ENCODE results near the gene HAO1.

DNA sequence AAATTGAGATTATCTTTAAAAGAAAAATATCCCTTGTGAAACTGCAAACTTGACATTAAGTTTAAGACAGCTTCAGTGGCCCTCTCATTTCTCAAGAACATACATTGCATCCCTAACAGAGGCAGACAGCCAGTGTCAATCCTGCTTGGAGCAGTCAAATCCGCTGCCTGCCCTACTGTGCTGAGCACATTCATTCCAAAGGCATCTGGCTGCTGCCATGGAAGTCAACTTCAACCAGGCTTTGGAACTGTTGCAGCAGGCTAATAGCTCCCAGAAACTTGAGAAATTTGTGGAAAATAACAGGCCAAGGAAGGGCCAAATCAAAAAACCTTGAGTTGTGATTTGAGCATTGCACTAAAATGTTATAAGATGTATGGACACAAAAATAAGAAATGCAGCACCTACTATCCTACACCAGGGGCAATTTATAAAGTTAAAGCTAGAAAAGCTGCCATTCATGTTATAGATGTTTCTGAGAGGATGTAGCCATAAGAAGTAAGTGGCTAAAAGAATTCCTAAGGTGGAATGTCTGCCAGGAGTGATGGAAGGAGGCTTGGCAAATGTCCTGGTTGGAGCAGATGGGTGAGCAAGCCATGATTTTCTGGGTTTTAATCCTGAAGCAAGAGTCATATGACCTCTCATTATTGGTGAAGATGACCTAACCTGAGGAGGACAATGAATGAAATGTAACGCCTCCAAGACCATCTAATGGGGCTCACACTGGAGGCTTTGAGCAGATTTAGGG, 31.4 kb upstream of the HAO1 start:
- TF ChIP-seq POLR2AphosphoS5 (IDR thresholded peaks at IDR 0.05; ENCODE audit: low read depth, low read length) (no peak), POLR2A (IDR thresholded peaks at IDR 0.05; ENCODE audit: low read depth, low read length) (no peak), TAF1 (IDR thresholded peaks at IDR 0.05; ENCODE audit: low read depth, low read length) (no peak), POU2F2 (IDR thresholded peaks at IDR 0.05; ENCODE audit: low read depth, low read length) (no peak), SPI1 (IDR thresholded peaks at IDR 0.05; ENCODE audit: low read depth, low read length) (no peak), PAX5 (IDR thresholded peaks at IDR 0.05; ENCODE audit: insufficient read depth, low read length, severe bottlenecking) (no peak)

Data from GM12891 (cell line).